ENCODE data around the gene ANKS3.

Gene ANKS3

DNA sequence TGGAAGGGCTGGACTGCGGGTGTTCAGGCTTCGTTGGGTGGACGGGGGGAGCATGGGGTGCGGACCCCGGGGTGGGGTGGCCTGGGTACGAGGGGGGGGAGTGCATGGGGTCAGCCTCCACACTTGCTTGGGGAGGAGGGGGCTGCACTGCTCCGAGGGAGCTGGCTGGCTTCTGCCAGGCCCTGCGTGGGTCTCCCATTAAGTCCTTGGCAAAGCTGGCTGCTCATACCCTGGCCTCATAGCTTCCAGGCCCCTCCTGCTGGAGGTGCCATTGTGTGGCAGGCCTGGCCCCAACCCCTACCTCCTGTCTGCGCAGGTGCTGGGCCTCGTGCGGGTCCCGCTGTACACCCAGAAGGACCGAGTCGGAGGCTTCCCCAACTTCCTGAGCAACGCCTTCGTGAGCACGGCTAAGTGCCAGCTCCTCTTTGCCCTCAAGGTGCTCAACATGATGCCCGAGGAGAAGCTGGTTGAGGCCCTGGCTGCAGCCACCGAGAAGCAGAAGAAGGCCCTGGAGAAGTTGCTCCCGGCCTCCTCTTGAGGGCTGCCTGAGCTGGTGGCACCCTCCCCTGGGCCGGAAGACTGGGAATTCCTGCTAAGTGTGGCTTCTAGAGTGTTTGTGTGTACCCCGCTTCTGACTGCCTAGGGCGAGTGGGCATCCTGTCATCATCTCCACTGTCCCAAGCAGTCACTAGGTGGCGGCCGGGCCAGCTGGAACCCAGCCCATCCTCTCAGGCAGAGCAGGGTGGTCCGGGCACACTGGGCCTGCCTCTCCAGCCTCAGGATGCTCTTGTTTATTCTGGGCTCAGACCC, 39.2 kb downstream of the ANKS3 start:
- no peak for DNase-seq

DNA sequence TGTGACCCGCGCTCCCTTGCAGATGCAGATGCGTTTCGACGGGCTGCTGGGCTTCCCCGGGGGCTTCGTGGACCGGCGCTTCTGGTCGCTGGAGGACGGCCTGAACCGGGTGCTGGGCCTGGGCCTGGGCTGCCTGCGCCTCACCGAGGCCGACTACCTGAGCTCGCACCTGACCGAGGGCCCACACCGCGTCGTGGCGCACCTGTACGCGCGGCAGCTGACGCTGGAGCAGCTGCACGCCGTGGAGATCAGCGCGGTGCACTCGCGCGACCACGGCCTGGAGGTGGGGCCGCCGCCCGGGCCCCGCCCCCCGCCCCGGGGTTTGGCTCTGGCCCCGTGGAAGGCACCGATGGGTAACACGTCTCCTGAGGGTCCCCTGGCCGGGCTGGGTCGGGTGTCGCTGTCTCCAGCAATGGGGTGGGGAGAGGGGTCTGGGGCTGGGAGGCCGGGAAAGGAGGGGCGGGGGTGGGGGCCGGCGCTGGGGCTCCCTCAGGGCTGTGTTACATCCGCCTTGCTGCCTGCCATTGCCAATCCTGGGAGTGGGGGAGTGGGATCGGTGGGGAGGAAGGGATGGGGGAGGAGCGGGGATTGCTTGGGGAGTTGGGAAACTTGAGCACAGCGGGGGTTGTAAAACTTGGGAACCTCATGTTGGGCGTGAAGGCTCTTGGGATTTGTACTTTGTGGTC, 40.0 kb downstream of the ANKS3 start:
- peak; percentile 59 for DNase-seq

DNA sequence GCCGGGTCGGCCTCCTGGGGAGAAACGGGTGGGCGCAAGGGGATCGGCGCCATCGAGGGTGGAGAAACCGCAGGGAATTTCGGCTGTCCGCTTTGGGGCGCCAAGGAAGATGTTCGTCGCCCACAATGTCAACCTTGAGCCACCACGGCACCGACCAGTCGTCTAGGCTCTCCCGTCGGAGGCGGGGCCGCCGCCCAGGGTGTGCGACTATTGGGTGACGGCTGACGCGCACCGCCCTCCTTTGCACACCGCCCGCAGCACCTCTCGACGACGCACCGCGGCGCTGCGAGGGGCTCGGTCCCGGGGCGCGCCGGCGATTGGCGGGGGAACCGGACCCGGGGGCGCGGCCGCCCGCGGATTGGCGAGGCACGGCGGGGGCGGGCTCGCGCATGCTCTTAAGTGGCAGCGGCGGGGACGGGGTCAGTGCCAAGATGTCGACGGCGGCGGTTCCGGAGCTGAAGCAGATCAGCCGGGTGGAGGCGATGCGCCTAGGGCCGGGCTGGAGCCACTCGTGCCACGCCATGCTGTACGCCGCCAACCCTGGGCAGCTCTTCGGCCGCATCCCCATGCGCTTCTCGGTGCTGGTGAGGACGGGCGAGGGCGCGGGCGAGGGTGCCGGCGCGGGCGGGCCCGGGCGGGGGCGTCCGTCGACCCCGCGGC, 40.6 kb downstream of the ANKS3 start, which contains the start of gene NUDT16L1:
Gene NUDT16L1, plus strand, starts transcription at position 267 of the 660 bp plus-strand sequence. Its CDS starts 165 bp downstream, at position 432.
- peak; percentile 97 for DNase-seq

DNA sequence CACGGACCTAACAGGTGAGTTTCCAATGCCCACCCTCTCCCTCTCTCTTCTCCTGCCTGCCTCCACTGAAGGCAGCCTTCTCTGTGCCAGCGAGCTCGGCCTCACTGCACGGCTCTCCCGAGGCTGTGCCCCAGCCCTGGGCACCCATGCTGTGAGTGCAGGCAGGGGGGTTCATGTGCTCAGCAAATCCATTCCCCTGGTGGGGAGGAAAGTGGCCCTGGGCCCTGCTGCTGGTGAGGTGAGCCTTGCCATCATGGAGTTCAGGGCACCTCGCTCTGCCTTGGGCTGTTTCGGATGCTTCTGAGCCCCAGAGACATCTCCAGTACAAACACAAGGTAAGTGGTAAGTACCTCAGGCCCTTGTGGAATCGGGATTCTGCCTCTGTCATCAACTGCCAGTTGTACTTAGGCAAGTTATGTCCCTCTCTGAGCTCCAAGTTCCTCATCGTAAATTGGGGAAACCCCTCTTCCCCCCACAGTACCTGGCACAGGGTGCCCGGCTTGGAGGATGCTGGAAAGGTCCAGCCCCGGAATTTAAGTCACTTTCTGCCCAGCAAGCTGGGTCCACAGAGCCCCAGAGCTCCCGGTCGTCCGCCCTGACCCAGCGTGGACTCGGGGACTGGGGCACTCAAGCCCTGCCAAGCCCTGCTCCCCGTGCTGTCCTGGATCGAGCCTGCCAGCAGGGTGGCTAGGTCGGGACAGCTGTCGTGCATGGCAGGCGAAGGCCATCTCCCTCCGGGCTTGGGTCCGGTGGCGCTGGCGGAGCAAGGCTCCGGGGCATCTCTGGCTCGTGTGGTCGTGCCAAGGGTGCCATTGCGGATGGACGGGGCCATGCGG, 41.4 kb downstream of the ANKS3 start:
- no peak for DNase-seq

DNA sequence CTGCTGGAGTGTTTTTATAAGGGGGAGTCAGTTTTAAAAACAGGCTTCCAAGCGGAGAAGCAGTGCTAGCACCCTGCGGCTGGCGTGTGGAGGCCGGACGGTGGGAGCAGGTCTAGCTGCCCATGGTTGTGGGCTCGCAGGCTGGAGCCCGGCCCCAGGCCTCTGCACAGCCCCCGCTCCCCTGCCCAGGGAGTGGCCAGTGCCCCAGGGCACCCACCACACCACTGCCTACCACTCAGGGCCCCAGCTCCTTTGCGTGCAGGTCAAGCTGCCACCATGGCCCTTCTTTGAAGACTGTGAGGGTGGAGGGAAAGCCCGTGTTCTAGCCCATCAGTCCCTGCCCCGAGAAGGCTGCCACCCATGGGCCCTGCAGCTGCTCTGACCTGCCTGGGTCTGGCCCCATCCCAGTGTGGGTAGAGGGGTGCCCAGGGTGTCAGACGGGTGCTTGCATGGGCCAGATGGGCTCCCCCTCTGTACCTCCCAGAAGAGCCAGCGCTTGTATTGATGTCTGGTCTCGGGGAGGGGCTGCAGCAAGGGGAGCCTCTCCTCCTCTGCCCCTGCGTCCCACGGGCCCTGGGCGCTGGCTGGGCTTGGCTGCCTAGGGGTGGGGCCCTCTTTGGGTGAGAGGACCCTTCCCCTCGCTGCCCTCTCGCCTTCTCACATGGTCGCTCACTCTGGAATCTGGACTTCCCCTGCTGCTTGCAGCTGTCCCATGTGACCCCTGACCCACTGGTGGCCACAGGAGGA, 42.2 kb downstream of the ANKS3 start:
- DNase-seq: no peak

DNA sequence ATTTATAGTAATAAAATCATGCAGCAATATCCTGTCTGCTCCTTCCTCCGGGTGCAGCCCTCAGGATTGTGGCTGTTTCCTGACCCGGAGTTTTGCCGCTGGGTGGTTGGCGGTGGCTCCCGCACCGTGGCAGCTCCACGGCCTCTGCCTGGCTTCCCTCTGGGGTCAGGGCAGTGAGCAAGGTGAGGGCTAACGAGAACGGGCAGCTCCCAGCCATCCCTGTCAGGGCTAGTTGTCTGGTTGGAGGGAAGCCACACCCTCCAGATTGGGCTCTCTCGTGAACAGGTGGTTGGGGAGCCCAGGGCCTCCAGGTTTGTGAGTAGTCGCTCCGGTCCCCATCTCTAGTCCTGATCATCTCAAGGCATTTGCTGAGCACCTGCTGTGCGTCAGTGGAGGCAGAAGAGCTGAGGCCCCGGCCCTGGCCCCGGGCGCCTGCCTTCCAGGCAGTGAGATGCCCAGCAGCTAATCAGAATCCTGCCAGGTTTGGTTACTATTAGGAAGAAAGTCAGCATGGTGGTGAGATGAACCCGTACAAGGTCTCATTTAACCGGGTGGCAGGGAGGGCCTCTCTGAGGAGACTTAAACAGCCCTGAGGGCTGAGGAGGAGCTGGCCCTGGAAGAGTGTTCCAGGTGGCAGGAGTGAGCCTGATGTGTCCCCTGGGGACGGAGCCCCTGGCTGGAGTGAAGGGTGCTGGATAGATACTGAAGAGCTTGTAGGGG, 43.0 kb downstream of the ANKS3 start:
- DNase-seq: no peak

DNA sequence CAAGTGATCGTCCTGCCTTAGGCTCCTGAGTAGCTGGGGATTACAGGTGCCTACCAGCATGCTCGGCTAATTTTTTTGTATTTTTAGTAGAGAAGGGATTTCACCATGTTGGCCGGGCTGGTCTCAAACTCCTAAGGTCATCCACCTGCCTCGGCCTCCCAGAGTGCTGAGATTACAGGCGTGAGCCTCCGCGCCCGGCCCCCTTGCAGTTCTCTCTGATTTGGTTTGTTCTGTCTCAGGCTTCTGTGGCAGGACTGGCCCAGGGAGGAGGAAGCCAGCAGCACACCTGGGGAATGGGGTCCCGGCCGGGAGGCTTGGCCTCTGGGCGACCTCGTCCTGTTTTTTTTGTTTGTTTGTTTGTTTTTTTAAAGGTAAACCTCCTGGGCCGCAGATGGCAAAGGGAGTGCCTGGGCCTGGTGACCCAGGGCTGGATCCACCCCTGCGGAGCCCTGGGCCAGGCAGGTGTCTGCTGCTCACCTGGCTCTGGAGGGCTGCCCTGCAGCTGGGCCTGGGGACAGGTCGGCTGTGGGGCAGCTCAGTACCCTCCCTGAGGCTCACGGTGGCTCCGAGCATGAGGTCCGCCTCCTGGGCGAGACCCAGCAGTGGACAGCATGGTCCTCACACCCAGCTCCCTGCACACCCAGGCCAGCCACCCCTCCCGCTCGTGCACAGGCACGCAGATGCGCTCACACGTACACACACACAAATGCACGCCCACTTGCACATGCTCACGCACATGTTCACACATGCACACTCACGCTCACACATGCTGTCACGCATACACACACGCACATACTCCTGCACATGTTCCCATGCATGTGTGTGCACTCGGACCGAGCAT, 44.0 kb downstream of the ANKS3 start:
- DNase-seq: no peak

DNA sequence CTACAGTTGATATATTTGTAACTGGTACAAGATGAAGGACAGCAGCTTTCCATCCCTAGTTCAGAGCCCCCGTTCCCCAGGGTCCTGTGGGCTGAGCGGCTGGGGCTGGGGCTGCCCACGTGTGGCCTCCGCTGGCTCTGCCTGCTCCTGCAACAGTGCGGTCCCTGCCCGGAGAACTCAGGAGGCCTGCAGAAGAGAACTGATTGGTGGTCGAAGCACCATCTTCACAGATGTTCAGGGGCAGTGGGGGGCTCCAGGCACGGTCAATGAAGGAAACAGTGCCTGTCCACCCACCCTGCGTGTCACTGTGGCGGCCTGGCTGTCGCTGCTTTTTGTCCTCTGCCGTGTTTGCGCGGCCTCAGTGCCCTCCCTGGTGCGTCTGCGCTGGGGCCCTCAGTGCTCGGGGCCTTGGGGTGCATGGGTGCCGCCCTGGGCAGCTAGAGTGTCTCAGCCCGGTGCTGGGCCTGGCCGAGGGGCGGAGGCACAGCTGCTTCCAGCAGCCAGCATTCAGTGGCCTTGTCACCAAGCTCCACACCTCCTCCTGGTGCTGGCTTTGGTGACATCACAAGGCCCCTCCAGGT, 44.9 kb downstream of the ANKS3 start:
- DNase-seq: no peak

DNA sequence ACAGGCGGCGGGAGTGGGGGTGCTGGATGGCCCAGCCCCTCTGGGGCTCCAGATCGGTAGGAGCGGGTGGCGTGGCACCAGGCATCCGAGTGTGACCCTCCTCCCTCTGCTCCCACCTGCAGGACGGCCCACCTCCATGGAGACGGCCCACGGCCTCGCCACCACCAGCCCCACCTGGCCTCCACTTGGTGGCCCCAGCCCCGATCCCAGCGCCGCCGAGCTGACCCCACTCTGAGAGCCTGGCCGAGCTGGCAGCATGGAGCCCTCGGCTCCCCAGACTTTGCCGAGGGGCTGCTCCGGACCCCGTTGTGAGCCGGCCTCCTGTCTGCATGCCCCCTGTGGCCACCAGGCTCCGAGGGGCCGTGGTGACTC, 45.4 kb downstream of the ANKS3 start:
- DNase-seq: no peak

DNA sequence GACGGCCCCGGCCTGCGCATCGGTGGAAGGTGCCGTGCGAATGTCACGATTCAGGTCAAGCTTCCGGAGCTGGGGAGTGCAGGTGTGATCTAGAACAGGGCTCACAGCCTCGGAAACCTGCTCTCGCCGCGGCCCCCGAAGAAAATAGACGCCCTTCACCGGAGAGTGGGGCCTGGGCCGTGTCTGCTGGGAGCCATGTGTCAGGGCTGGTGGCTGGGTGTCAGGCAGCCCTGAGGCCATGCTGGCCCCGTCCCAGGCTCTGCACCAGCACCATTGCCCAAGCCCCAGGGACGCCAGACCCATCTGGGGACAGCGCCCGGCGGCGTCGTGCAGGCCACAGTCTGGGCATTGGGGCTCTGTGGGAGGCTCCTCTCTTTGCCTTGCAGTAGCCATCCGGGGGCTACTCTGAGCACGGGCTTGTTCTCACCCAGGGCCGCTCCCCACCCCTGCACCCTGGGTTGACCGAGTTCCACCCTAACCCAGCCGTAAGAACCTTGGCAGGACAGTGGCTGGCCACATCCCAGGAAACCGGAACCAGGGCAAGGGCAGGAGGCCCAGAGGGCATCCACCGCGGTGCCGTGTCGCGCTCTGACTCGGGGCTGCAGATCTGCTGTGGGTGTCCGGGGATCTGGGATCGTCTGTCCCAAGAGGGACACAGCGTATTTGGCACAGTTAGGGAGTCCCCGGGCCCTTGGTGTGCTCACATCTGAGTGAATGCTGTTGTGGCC, 46.0 kb downstream of the ANKS3 start:
- no peak for DNase-seq

DNA sequence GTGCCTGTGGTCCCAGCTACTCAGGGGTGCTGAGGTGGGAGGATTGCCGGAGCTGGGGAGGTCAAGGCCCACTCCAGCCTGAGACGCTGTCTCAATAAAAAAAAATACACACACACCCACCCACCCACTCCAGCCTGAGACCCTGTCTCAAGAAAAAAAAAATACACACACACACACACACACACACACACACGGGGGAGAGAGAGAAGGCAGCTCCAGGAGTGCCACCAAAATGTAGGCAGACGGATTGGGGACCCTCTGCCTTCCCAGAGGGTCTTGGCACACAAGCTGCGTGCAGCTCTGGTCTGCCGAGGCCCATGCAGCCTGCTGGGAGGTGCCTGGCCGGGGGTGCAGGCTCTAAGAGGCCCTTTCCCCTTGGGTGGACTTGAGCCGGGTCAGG, 46.7 kb downstream of the ANKS3 start:
- DNase-seq: no peak

DNA sequence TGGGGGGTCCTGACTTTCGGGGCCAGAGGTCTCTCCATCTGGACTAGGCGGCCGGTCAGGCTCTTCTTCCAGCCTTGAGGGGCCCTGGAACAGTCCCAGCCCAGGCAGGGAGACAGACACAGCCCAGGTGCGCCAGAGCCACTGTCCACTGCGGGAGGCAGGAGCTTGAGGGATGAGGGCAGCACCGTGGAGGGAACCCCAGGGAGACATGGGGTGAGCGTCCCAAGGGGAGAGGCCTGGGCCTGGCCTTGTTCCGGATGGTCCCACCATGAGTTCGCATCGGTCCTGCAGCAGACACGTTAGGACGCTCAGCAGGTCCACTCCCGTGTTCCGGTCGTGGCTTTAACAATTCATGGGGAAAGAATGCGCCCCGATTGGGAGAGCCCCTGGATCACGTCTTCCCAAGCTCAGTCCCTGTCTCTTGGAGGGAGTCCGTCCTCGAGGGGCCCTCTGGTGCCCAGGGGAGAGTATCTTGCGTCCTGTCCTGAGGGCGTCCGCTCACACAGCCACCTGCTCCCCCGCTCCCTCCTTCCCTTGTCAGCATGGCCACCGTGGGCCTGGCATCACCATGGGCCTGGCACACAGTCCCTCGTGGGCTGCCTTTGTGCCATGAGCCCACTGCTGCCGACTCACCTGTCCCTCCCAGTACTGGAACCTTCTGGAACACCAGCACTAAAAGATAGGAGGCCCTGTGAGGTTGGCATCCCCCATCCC, 47.4 kb downstream of the ANKS3 start:
- DNase-seq: no peak

DNA sequence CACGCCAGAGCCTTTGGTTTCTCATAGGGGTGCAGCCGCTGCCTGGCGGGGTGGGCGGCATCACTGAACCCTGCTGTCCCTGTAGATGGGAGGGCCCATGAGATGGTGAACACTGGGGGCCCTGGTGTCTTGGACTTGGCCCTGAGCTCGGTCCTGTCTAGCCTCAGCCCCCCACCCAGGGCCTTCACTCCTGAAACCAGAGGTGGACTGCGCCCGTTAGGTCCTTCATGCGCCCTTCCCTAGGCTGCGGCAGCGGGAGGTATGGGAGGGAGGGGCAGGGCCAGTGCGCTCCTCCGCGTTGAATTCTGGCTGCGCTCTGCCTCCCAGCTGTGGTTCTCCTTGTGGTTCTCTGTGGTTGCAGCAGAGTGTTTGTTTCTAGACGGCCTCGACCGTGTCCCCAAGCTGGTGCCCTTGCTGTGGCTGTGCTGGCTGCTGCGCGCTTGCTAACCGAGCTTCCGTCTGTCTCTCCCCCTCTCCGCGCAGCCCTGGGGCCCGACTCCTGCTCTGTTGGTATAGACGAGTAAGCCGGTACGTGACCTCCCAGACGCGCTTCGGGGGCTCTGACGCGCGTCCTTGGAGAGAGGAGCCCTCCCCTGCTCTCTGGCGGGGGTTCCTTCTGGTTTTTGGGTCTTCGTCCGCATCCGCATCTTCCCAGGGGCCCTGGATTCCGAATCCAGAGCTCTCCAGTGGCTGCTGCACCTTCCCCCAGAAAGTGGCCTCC, 48.1 kb downstream of the ANKS3 start:
- no peak for DNase-seq

DNA sequence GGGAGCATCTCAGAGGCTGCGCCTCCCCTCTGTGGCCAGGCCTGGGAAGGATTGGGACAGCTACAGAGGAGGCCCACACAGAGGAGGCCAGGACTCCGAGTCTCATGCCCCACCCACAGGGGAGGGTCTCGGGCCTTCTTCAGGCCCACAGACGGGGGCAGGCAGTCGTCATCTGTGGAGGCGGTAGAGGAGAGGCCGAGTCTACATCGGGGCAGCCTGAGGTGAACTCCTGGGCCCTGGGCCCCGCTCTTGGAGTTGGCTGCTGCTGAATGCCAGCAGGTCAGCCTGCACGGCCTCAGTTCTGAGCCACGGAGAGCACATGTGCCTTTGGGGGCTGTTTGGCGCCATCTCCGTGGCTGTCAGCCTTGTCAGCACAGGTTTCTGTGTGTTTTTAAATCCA, 48.8 kb downstream of the ANKS3 start:
- DNase-seq: no peak

DNA sequence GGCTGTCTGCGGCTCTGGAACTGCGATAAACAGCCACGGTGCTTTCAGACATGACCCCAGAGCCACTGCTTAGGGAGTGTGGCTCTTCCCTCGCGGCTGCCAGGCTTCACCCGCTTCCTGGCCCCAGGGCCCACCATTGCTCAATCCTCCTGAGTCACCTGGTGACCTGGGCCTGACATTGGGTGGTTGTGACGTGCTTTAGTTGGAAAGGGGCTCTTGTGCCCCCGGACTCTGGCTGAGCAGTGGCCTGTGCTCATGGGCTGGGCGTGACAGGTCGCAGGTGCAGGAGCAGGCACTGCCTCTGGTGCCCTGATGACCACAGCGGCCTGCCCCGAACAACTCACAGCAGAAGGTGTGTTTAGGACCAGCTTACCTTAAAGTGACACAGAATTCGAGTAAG, 49.3 kb downstream of the ANKS3 start:
- DNase-seq: no peak

DNA sequence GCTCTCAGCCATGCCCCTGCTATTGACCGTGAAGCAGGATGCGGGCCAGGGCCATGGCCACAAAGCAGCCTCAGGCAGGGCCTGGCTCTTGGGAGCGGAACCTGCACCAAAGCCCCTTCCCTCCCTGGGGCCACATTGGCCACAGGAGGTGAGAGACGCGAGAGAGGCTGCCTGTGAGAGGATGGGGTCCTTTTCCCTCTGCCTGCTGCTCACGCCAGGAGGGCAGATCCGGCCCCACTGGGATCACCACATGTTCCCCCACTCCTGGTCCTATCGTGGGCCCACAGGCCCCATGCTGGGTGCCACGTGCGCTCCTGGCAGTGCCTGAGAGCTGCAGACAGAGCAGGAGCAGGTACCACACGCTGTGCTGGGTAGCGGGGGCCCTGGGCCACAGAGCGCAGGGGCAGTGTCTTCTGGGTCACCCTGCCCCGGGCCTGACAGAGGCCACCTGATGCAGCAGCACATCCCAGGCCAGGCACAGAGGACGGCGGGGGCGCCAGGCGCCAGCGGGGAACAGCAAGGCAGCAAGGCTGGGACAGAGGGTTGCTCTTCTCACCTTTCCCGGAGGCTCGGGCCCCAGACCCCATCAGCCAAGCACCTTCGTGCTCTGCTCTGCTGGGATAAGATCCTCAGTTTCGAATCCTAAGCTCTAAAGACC, 49.9 kb downstream of the ANKS3 start:
- DNase-seq: no peak

DNA sequence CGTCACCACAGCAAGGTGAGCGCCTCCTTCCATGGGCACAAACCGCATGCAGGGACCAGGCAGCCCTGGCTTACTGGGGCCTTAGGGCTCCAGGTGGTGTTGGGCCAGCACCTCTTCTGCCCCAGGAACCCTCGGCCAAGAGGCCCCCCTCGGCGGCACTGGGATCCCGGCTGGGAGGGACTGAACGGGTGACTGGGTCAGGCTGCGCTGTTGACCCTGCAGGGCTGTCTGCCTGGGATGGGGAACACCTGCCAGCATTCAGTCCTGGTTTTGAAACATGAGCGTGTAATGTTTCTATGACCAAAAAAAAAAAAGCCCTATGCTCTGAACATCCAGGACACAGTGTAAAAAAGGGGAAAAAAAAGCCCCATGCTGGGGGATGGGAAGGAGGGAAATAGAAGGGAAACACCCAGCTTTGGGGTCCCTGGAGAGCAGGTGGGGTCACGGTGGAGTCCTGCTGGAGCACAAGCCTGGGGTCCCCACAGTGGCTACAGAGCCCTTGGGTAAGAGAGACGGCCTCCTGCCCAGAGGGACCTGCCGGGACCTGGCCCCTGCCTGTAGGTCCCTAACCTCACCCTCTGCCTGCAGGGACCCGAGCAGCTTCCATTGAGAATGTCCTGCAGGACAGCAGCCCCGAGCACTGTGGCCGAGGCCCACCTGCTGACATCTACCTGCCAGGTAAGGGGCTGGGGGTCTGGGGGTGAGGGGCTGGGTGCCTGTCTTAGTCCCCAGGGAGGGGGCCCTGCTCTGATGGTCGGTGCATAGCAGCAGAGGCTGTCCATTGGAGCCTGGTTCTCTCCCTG, 50.6 kb downstream of the ANKS3 start:
- DNase-seq: no peak

All from stimulated activated CD8-positive, alpha-beta memory T cell treated with anti-CD3 and anti-CD28 coated beads, Interleukin-4, amount 100 ng/mL, for 48 hours (primary cell).